Endothelial cell of umbilical vein (primary cell): ENCODE results near the gene CREG2. TPM values are rescaled to one million over a fixed set of nuclear protein-coding genes. Genes with fewer than 3 reads are reported as not detected.
A peak's percentile ranks its signal among the peaks of the same experiment; 100 is the strongest.

Experiments
- BruUV-seq: library from RNA; stranded (reverse); fragments of 400-500 nt; replicated peaks from 2 replicates; lab custom pipeline; 2021; lab: Mats Ljungman, UMichigan
- CTCF ChIA-PET: fragments of 300-600, 350-600 bp; sonication (Branson Sonifier 250); formaldehyde crosslinking; loops from one replicate; lab custom pipeline; 2021; ENCODE audit warnings: antibody characterized with exemption, inconsistent platforms; lab: Charles Lee
- POLR2A ChIA-PET: fragments of 300-600, 350-600 bp; sonication (Branson Sonifier 250); formaldehyde crosslinking; loops from one replicate; lab custom pipeline; 2021; ENCODE audit warnings: antibody characterized with exemption, inconsistent platforms; lab: Charles Lee
- DNase-seq: peaks from one replicate; pipeline ENCODE4 v3.0.0-alpha.2; 2011; ENCODE audit warnings: low read depth, low spot score
- FAIRE-seq: peaks from 2 replicates; lab custom pipeline; 2011; peaks lifted over from hg19 to GRCh38; lab: Jason Lieb, UNC
- H2AFZ ChIP-seq: 2 replicates; pipeline ENCODE4 v1.6.0; 2012; ENCODE audit warnings: low read depth, low read length, control low read depth, inconsistent platforms
- H3K27ac ChIP-seq: 2 replicates; pipeline ENCODE4 v1.5.1; 2011; ENCODE audit warnings: low read depth, mild to moderate bottlenecking, control low read depth, low read length, moderate library complexity; ENCODE audit not compliant: insufficient read depth
- H3K27me3 ChIP-seq, 2 experiments: 2 replicates each; pipeline versions ENCODE4 v1.6.0 to v1.6.1; 2011; ENCODE audit warnings: low read length in 2 of 2, mixed read lengths in 1 of 2; ENCODE audit not compliant: control insufficient read depth in 2 of 2, insufficient read depth in 2 of 2
- H3K36me3 ChIP-seq, 2 experiments: 2 replicates in 1 of 2; 3 replicates in 1 of 2; pipeline ENCODE4 v1.5.1; 2011; ENCODE audit warnings: low read length in 2 of 2, mild to moderate bottlenecking in 1 of 2, moderate library complexity in 1 of 2; ENCODE audit not compliant: control insufficient read depth in 2 of 2, insufficient read depth in 2 of 2; ENCODE audit errors: extremely low read depth in 1 of 2
- H3K4me1 ChIP-seq: 3 replicates; pipeline ENCODE4 v1.5.1; 2011; ENCODE audit warnings: mild to moderate bottlenecking, low read length; ENCODE audit not compliant: control insufficient read depth, insufficient read depth; ENCODE audit errors: extremely low read depth
- H3K4me2 ChIP-seq: 2 replicates; pipeline ENCODE4 v1.6.1; 2011; ENCODE audit warnings: low read length, control low read depth, mixed read lengths; ENCODE audit not compliant: insufficient read depth
- H3K4me3 ChIP-seq, 3 experiments: fragments of 200-600 bp in 1 of 3; sonication (generic), shearing (Covaris generic) in 1 of 3; replicated peaks in 1 of 3; 2 replicates each; pipeline ENCODE4 v1.5.1; 2011 to 2016; ENCODE audit warnings: control low read depth in 3 of 3, low read length in 3 of 3, mild to moderate bottlenecking in 2 of 3, inconsistent platforms in 1 of 3, low read depth in 1 of 3, moderate library complexity in 1 of 3; ENCODE audit not compliant: insufficient read depth in 1 of 3
- H3K79me2 ChIP-seq: 2 replicates; pipeline ENCODE4 v1.6.0; 2012; ENCODE audit warnings: low read length, inconsistent platforms; ENCODE audit not compliant: control insufficient read depth, insufficient read depth
- H3K9ac ChIP-seq: replicated peaks from 2 replicates; pipeline ENCODE3; 2011; ENCODE audit warnings: low read length, control low read depth; ENCODE audit not compliant: insufficient read depth; ENCODE audit errors: extremely low read depth
- H3K9me1 ChIP-seq: replicated peaks from 3 replicates; pipeline ENCODE4 v1.6.0; 2011; ENCODE audit warnings: mild to moderate bottlenecking, low read length; ENCODE audit not compliant: control insufficient read depth, insufficient read depth; ENCODE audit errors: extremely low read depth
- H3K9me3 ChIP-seq: replicated peaks from 2 replicates; pipeline ENCODE4 v1.5.1; 2012; ENCODE audit warnings: low read length, inconsistent platforms; ENCODE audit not compliant: control insufficient read depth, insufficient read depth
- H4K20me1 ChIP-seq: replicated peaks from 2 replicates; pipeline ENCODE3; 2011; ENCODE audit warnings: mild to moderate bottlenecking, low read length; ENCODE audit not compliant: control insufficient read depth, insufficient read depth; ENCODE audit errors: extremely low read depth
- EZH2 ChIP-seq: IDR thresholded peaks from 2 replicates; pipeline ENCODE4 v1.6.1; 2012; ENCODE audit warnings: borderline replicate concordance, low read depth, mild to moderate bottlenecking, moderate library complexity, low read length, inconsistent platforms; ENCODE audit not compliant: severe bottlenecking
- FOS ChIP-seq: IDR thresholded peaks from 2 replicates; pipeline ENCODE4 v1.6.1; 2011; ENCODE audit warnings: mild to moderate bottlenecking, low read length, moderate library complexity, borderline replicate concordance; ENCODE audit not compliant: insufficient read depth
- GATA2 ChIP-seq: IDR thresholded peaks from 2 replicates; pipeline ENCODE4 v1.7.0; 2011; ENCODE audit warnings: low read depth, mild to moderate bottlenecking, moderate library complexity, mixed read lengths, low read length; ENCODE audit not compliant: insufficient read length, insufficient read depth
- JUN ChIP-seq: IDR thresholded peaks from 2 replicates; pipeline ENCODE4 v1.6.1; 2011; ENCODE audit warnings: borderline replicate concordance, low read depth; ENCODE audit not compliant: insufficient read length, insufficient read depth
- MYC ChIP-seq: IDR thresholded peaks from one replicate; pipeline ENCODE4 v1.6.1; 2011; ENCODE audit warnings: mild to moderate bottlenecking, low read depth, low read length
- POLR2A ChIP-seq: IDR thresholded peaks from 2 replicates; pipeline ENCODE4 v1.6.1; 2012; ENCODE audit warnings: low read depth, mild to moderate bottlenecking, control low read depth, low read length
- POLR2AphosphoS5 ChIP-seq: IDR thresholded peaks from 2 replicates; pipeline ENCODE4 v1.6.1; 2012; ENCODE audit warnings: low read depth, mild to moderate bottlenecking, control low read depth, low read length, moderate library complexity; ENCODE audit not compliant: insufficient read depth
- dilution Hi-C: fragments of 300-500 bp; cut with MboI; formaldehyde crosslinking; loops from one replicate; pipeline ENCODE4 v1.15.0; 2019; ENCODE audit warnings: low sequenced_read_pairs; ENCODE audit not compliant: extremely low pct_ligation_motif_present
- intact Hi-C: fragments of 100-400 bp; cut with micrococcal nuclease; formaldehyde crosslinking; loops from one replicate; pipeline ENCODE4 v1.10.0; 2022
- polyA plus RNA-seq, 4 experiments: library from polyadenylated mRNA; depleted of rRNA in 3 of 4; stranded (reverse) in 3 of 4; unstranded in 1 of 4; fragments of >200 nt; gene quantifications; 2 replicates each; pipeline versions ENCODE4 v1.2.1 to v1.2.3, GENCODE V29; 2011 to 2012; ENCODE audit warnings: missing spikeins in 1 of 4
- total RNA-seq: library from RNA; stranded (reverse); gene quantifications from 2 replicates; pipeline ENCODE4 v1.2.3, GENCODE V29; 2021
- TF ChIP-seq, protein P1 (sequence below), 2 donors: IDR thresholded peaks; 1 replicate in 1 of 2; 2 replicates in 1 of 2; pipeline ENCODE4 v1.5.1; 2011; ENCODE audit warnings: low read length in 2 of 2, mild to moderate bottlenecking in 2 of 2, moderate library complexity in 2 of 2, control low read depth in 1 of 2, inconsistent platforms in 1 of 2, low read depth in 1 of 2; ENCODE audit not compliant: insufficient read depth in 1 of 2; ENCODE audit errors: extremely low read depth in 1 of 2
- TF ChIP-seq, protein P2 (sequence below): IDR thresholded peaks from 2 replicates; pipeline ENCODE4 v1.6.1; 2011; ENCODE audit not compliant: insufficient read depth, insufficient read length

Gene CREG2
- total and polyA plus RNA-seq, 2 donors (not counting 3 experiments of a cell fraction or from before 2014, with no cell fraction given): 0.48 to 2.0 TPM

DNA sequence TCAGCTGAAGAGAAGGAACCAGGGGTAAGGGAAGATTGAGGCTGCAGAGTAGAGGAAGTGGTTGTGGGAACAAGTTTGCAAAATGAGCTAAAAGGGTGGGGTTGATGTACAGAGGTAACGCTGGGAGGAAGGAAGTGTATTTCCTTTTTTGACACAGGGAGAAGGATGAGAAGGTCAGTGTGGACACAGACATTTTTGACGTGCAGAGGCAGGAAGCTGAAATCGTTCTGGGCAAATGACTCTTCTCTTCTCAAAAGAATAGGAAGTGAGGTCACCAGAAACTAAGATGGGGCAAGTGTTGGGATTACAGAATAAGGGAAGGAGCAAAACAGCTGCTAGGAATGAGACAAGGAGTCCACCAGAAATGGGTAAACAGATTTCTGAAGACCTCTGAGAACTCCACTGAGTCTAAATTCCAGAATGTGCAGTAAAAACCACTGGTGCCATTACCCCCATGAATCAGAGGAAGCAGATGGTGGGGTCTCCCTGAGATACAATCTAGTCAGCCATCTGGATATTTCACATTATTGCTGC, 58.8 kb downstream of the CREG2 start:
- H3K9ac ChIP-seq: peak overlapping the region; percentile 73
- H3K79me2 ChIP-seq: no peaks in the 10 kb centered on the region
- peak overlapping the region; percentile 95 for H3K27ac ChIP-seq
- POLR2A ChIA-PET: interaction anchor here (1.0 to 1.2 kb wide), 2 partner anchors 14 to 20 kb away, joined by 4 read pairs; partner anchors contain the start of gene RNF149
- H3K9me1 ChIP-seq: no peaks in the 10 kb centered on the region
- H2AFZ ChIP-seq: peak overlapping the region; percentile 11
- DNase-seq (peak; percentile 98), FAIRE-seq (peak; percentile 98)
- H3K4me3 ChIP-seq: peak overlapping the region in 1 of 3 experiments; percentile 1
- intact Hi-C loops: loop anchor here (1.0 to 2.0 kb wide), 4 partner anchors 20 to 204 kb away; partner anchors contain the start of genes CNOT11 and RNF149
- peak overlapping the region; percentile 69 for H3K4me2 ChIP-seq
- H3K27me3 ChIP-seq: no peaks in the 10 kb centered on the region
- dilution Hi-C loops: no loop called here
- H3K36me3 ChIP-seq: no peaks in the 10 kb centered on the region
- H3K4me1 ChIP-seq: peaks cover 37% of the 10 kb centered on the region
- H3K9me3 ChIP-seq: no peaks in the 10 kb centered on the region
- no TSS peak for BruUV-seq
- TF ChIP-seq MYC: no peak
- TF ChIP-seq, protein P1, sequence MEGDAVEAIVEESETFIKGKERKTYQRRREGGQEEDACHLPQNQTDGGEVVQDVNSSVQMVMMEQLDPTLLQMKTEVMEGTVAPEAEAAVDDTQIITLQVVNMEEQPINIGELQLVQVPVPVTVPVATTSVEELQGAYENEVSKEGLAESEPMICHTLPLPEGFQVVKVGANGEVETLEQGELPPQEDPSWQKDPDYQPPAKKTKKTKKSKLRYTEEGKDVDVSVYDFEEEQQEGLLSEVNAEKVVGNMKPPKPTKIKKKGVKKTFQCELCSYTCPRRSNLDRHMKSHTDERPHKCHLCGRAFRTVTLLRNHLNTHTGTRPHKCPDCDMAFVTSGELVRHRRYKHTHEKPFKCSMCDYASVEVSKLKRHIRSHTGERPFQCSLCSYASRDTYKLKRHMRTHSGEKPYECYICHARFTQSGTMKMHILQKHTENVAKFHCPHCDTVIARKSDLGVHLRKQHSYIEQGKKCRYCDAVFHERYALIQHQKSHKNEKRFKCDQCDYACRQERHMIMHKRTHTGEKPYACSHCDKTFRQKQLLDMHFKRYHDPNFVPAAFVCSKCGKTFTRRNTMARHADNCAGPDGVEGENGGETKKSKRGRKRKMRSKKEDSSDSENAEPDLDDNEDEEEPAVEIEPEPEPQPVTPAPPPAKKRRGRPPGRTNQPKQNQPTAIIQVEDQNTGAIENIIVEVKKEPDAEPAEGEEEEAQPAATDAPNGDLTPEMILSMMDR (IDR thresholded peaks at IDR 0.05; ENCODE audit: extremely low read depth in 1 of 2, insufficient read depth in 1 of 2, low read depth in 1 of 2, low read length in 2 of 2): no peak
- peak; percentile 79 for TF ChIP-seq POLR2AphosphoS5
- peak; percentile 90 for TF ChIP-seq FOS
- TF ChIP-seq, protein P2, sequence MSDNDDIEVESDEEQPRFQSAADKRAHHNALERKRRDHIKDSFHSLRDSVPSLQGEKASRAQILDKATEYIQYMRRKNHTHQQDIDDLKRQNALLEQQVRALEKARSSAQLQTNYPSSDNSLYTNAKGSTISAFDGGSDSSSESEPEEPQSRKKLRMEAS: no peak
- TF ChIP-seq EZH2: no peak
- TF ChIP-seq JUN: peak; percentile 85
- TF ChIP-seq GATA2: peak; percentile 99
- peak; percentile 82 for TF ChIP-seq POLR2A
- CTCF ChIA-PET: interaction anchor here (0.8 to 3.8 kb wide), 6 partner anchors 9 to 189 kb away, joined by 3 to 51 read pairs (median 5); partner anchors contain the start of gene RNF149
- no peaks in the 10 kb centered on the region for H4K20me1 ChIP-seq
